Measurements from ENCODE around the gene ANXA4. TPM values are rescaled to one million over a fixed set of nuclear protein-coding genes. Genes with fewer than 3 reads are reported as not detected.

ANXA4 gene
- total RNA-seq, 2 donors from 2014 or later, result 258 to 324 TPM

DNA sequence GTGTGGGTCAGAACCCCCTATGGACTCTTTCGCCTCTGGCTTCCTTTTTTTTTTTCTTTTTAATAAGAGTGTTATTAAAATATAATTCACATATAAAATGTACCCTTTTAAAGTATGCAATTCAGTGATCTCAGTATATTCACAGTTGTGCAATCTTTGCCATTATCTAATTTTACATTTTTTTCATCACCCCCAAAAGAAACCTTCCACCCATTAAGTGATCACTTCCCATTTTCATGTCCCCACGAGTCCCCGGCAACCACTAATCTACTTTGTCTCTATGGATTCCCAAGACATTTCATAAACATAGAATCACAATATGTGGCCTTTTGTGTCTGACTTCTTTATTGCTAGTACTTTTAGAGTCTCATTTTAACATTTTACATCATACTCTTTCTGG is 38.7 kb upstream of the ANXA4 start:
- Histone ChIP-seq H3K9ac (ENCODE audit: low read depth in 2 of 2, low read length in 2 of 2) (no peak overlapping the region), H3K4me3 (no peak overlapping the region), H3K9me3 (no peaks in the 10 kb centered on the region), H3K27me3 (no peaks in the 10 kb centered on the region), H3K27ac (no peak overlapping the region), H3K36me3 (no peaks in the 10 kb centered on the region), H3K4me1 (no peaks in the 10 kb centered on the region)
- TF ChIP-seq, protein P1, sequence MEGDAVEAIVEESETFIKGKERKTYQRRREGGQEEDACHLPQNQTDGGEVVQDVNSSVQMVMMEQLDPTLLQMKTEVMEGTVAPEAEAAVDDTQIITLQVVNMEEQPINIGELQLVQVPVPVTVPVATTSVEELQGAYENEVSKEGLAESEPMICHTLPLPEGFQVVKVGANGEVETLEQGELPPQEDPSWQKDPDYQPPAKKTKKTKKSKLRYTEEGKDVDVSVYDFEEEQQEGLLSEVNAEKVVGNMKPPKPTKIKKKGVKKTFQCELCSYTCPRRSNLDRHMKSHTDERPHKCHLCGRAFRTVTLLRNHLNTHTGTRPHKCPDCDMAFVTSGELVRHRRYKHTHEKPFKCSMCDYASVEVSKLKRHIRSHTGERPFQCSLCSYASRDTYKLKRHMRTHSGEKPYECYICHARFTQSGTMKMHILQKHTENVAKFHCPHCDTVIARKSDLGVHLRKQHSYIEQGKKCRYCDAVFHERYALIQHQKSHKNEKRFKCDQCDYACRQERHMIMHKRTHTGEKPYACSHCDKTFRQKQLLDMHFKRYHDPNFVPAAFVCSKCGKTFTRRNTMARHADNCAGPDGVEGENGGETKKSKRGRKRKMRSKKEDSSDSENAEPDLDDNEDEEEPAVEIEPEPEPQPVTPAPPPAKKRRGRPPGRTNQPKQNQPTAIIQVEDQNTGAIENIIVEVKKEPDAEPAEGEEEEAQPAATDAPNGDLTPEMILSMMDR (IDR thresholded peaks at IDR 0.05), result no peak
- intact Hi-C loops (cut with DNase I), result no loop called here
- no peak for DNase-seq

DNA sequence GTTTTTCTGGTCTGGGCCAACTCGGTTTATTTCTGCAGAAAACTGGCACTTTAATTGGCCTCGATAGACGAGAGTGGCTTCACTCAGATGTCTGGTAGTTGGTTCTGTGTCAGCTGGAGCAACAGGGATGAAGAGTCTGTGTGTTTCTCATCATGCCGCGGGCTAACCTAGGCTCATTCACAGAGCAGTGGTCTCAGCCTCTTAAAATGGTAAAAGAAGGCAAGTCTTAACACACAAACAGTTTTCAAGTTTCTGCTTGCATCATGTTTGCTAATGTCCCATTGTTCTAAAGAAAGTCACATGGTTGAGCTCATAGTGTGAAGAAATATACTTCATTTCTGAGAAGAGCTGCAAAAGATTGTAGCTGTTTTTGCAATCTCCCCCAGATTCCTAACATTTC is 37.5 kb upstream of the ANXA4 start:
- H3K4me1 ChIP-seq, result no peaks in the 10 kb centered on the region
- no peak for DNase-seq
- no peaks in the 10 kb centered on the region for H3K36me3 ChIP-seq
- intact Hi-C loops (cut with DNase I), result no loop called here
- TF ChIP-seq, protein P1 (IDR thresholded peaks at IDR 0.05), result no peak
- H3K4me3 ChIP-seq, result no peak overlapping the region
- H3K9ac ChIP-seq (ENCODE audit: low read depth in 2 of 2, low read length in 2 of 2), result no peak overlapping the region
- H3K27ac ChIP-seq, result no peak overlapping the region
- H3K9me3 ChIP-seq, result no peaks in the 10 kb centered on the region
- H3K27me3 ChIP-seq, result no peaks in the 10 kb centered on the region

DNA sequence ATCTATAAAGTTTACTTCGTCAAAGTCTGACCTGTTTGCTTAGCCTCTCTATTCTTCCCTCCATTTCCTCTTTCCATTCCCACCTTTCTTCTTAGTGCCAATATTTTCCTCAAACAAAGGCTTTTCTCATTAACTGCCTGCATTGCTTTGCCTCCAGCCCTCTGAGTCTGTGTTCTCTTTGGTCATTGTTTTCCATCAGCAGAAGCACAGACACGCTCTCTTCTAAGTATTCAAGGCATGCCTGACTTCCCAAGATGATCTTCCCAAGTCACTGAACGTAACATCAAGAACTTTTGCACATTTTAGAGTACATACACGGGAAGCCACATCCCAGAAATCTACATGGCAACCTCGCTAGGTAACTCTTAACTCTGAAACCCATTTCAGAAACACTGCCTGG is 32.6 kb upstream of the ANXA4 start:
- Histone ChIP-seq H3K9ac (ENCODE audit: low read depth in 2 of 2, low read length in 2 of 2) (no peak overlapping the region), H3K9me3 (no peaks in the 10 kb centered on the region), H3K4me1 (no peaks in the 10 kb centered on the region), H3K4me3 (no peak overlapping the region), H3K27ac (no peak overlapping the region), H3K27me3 (no peaks in the 10 kb centered on the region), H3K36me3 (no peaks in the 10 kb centered on the region)
- intact Hi-C loops (cut with DNase I), result no loop called here
- TF ChIP-seq, protein P1 (IDR thresholded peaks at IDR 0.05), result no peak
- no peak for DNase-seq

DNA sequence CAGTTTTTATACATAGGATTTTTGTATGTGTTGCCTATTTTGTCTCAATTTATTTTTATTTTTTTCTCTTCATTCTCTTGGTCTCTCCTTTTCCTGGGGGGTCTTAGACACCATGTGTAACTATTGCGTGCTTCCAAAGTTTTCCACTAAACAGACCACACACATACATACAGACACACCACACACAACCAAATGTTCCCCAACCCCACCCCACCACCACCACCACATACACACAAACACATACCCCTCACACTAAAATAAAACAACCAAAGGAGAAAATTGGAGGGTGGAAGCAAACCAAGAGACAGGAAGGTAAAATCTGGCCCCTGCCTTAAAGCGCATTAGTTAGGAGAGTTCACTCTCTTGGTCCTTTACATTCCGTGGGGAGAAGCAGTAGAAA is 30.0 kb upstream of the ANXA4 start:
- no peaks in the 10 kb centered on the region for H3K4me1 ChIP-seq

DNA sequence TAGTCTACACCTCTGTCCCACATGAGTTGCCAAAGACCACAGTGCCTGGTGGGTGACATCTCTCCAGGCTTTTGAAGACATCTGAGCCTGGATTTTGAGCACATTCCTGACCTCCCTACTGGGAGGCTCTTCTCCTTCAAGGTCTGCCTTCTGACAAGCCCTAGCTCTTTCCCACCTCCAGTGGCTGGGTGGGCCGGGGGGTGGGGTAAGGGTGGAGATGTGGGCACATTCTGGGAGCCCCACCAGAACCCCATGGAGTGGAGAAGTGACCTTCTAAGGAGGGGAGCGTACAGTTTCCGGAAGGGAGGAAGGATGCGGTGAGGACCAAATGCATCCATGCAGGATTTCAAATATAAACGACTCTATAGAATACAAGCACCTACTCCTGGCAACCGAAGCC is 27.9 kb upstream of the ANXA4 start:
- no peaks in the 10 kb centered on the region for H3K27me3 ChIP-seq
- no peaks in the 10 kb centered on the region for H3K9me3 ChIP-seq
- H3K4me3 ChIP-seq, result no peak overlapping the region
- H3K9ac ChIP-seq (ENCODE audit: low read depth in 2 of 2, low read length in 2 of 2), result no peak overlapping the region
- H3K27ac ChIP-seq, result no peak overlapping the region
- DNase-seq, result no peak
- H3K4me1 ChIP-seq, result no peaks in the 10 kb centered on the region
- intact Hi-C loops (cut with DNase I), result loop anchor here (2.0 to 5.0 kb wide), 2 partner anchors 72 to 153 kb away; partner anchors contain the start of gene AAK1
- no peaks in the 10 kb centered on the region for H3K36me3 ChIP-seq
- TF ChIP-seq, protein P1 (IDR thresholded peaks at IDR 0.05), result no peak

More for the DNA sequence above, 30.0 kb upstream of the ANXA4 start:
- Histone ChIP-seq H3K27ac (no peak overlapping the region), H3K27me3 (no peaks in the 10 kb centered on the region), H3K4me3 (no peak overlapping the region), H3K9me3 (no peaks in the 10 kb centered on the region), H3K36me3 (no peaks in the 10 kb centered on the region), H3K9ac (ENCODE audit: low read depth in 2 of 2, low read length in 2 of 2) (no peak overlapping the region)
- no peak for DNase-seq
- intact Hi-C loops (cut with DNase I), result loop anchor here (5.0 kb wide), 1 partner anchor 70 kb away; the partner anchor contains the start of gene AAK1
- TF ChIP-seq, protein P1 (IDR thresholded peaks at IDR 0.05), result no peak
